Activated CD8-positive, alpha-beta memory T cell treated with anti-CD3 and anti-CD28 coated beads, Interleukin-2, amount 50 U/mL, for 1 hour (primary cell): Measurements from ENCODE around the gene TRAF1.

Experiments
- DNase-seq: peaks from one replicate; pipeline ENCODE4 v3.0.0-alpha.2; 2020; ENCODE audit errors: extremely low read depth

The TRAF1 gene

GRCh38 chr9:120870206-120870605 lies 56.4 kb downstream of the TRAF1 start:
- no peak for DNase-seq

- no peak for DNase-seq
These were observed 56.9 kb downstream of the TRAF1 start for GRCh38 chr9:120869726-120870125.

GRCh38 chr9:120869360-120869687 lies 57.3 kb downstream of the TRAF1 start:
- no peak for DNase-seq

GRCh38 chr9:120868676-120869359 lies 57.8 kb downstream of the TRAF1 start:
- DNase-seq = peak; percentile 92

- no peak for DNase-seq
These were observed 58.3 kb downstream of the TRAF1 start for GRCh38 chr9:120868339-120868675.

GRCh38 chr9:120867676-120868338 lies 58.8 kb downstream of the TRAF1 start:
- no peak for DNase-seq

GRCh38 chr9:120866651-120867050 lies 59.9 kb downstream of the TRAF1 start:
- DNase-seq = no peak

- DNase-seq = no peak
These were observed 60.8 kb downstream of the TRAF1 start for GRCh38 chr9:120865809-120866208.

GRCh38 chr9:120865176-120865575 lies 61.4 kb downstream of the TRAF1 start:
- no peak for DNase-seq

GRCh38 chr9:120864719-120865118 lies 61.9 kb downstream of the TRAF1 start:
- DNase-seq = no peak

GRCh38 chr9:120863833-120864232 lies 62.8 kb downstream of the TRAF1 start:
- no peak for DNase-seq

- DNase-seq = no peak
These were observed 64.1 kb downstream of the TRAF1 start for GRCh38 chr9:120862452-120862851.

GRCh38 chr9:120861935-120862334 lies 64.7 kb downstream of the TRAF1 start:
- DNase-seq = no peak

- DNase-seq = no peak
These were observed 66.5 kb downstream of the TRAF1 start for GRCh38 chr9:120860083-120860482.

- DNase-seq = no peak
These were observed 67.2 kb downstream of the TRAF1 start for GRCh38 chr9:120859361-120859760.

GRCh38 chr9:120857902-120858301 lies 68.7 kb downstream of the TRAF1 start:
- DNase-seq = no peak

- DNase-seq = no peak
These were observed 69.1 kb downstream of the TRAF1 start for GRCh38 chr9:120857481-120857880.

GRCh38 chr9:120856700-120857099 lies 69.9 kb downstream of the TRAF1 start:
- DNase-seq = no peak

GRCh38 chr9:120855827-120856670 lies 70.5 kb downstream of the TRAF1 start:
- DNase-seq = no peak

GRCh38 chr9:120854596-120855327 lies 71.8 kb downstream of the TRAF1 start:
- DNase-seq = no peak

- no peak for DNase-seq
These were observed 73.4 kb downstream of the TRAF1 start for GRCh38 chr9:120853198-120853597.
